ENCODE data around the gene POLR1A.

GRCh38 chr2:86094229-86094628 lies 11.5 kb downstream of the POLR1A start:
- TF ChIP-seq CTCF (IDR thresholded peaks at IDR 0.05): no peak
- TF ChIP-seq POLR2AphosphoS5 (IDR thresholded peaks at IDR 0.05): no peak
- TF ChIP-seq EP300 (IDR thresholded peaks at IDR 0.05): no peak
- TF ChIP-seq POLR2A (IDR thresholded peaks at IDR 0.05): no peak

Data from gastroesophageal sphincter (tissue), 3 donors.